ENCODE results near the gene PDE6B.

GRCh38 chr4:617644-618641, 7.4 kb upstream of the PDE6B start:
- TF ChIP-seq EP300 (IDR thresholded peaks at IDR 0.05), result no peak
- TF ChIP-seq CTCF (IDR thresholded peaks at IDR 0.05), result no peak
- TF ChIP-seq POLR2AphosphoS5 (IDR thresholded peaks at IDR 0.05), result no peak
- TF ChIP-seq POLR2A (IDR thresholded peaks at IDR 0.05), result no peak
